Stomach (tissue), 4 donors: ENCODE measurements around the gene PACC1.

Experiments
- CTCF ChIP-seq, 7 experiments: fragments of 450-650 bp in 4 of 7; fragments of 200-600 bp in 3 of 7; sonication (generic) in 3 of 7; IDR thresholded peaks; one replicate each; pipeline ENCODE4 v1.5.1; 2016 to 2019; ENCODE audit warnings: antibody characterized with exemption in 7 of 7, control low read depth in 2 of 7, mild to moderate bottlenecking in 1 of 7
- POLR2A ChIP-seq, 4 donors: fragments of 450-650 bp; IDR thresholded peaks; one replicate each; pipeline ENCODE4 v1.6.1; 2016; ENCODE audit warnings: antibody characterized with exemption in 4 of 4, control low read depth in 2 of 4, mild to moderate bottlenecking in 1 of 4, moderate library complexity in 1 of 4

GRCh38 chr1:212455803-212456528 is 41.3 kb upstream of the PACC1 start:
- TF ChIP-seq CTCF (IDR thresholded peaks at IDR 0.05) (peak in 6 of 7 experiments; percentile 76 to 100 (median 96)), POLR2A (IDR thresholded peaks at IDR 0.05) (no peak)
